Measurements from ENCODE around the gene DDR1.
A peak's percentile ranks its signal among the peaks of the same experiment; 100 is the strongest.
"Not testable (repeated sequence)": the region's sequence is repeated elsewhere in the genome, so short reads cannot be mapped to it uniquely, and the experiment has no call there.

DDR1 gene

GRCh38 chr6:30903236-30903635 lies 18.9 kb downstream of the DDR1 start:
- no peak for DNase-seq
- no peaks in the 10 kb centered on the region for H3K4me1 ChIP-seq
- no peak overlapping the region for H3K4me3 ChIP-seq (ENCODE audit: low read depth, low read length)
- no peak for TF ChIP-seq CTCF (IDR thresholded peaks at IDR 0.05; ENCODE audit: low read depth, low read length)
- no peaks in the 10 kb centered on the region for H3K36me3 ChIP-seq
- H3K9me3 ChIP-seq: no peaks in the 10 kb centered on the region
- no peaks in the 10 kb centered on the region for H3K27me3 ChIP-seq

- DNase-seq, H3K36me3 ChIP-seq, H3K4me1 ChIP-seq, H3K9me3 ChIP-seq, H3K27me3 ChIP-seq: not testable (repeated sequence)
- H3K4me3 ChIP-seq (ENCODE audit: low read depth, low read length): peak overlapping the region; percentile 99
These were observed 23.0 kb downstream of the DDR1 start for GRCh38 chr6:30907290-30907757.

DNA sequence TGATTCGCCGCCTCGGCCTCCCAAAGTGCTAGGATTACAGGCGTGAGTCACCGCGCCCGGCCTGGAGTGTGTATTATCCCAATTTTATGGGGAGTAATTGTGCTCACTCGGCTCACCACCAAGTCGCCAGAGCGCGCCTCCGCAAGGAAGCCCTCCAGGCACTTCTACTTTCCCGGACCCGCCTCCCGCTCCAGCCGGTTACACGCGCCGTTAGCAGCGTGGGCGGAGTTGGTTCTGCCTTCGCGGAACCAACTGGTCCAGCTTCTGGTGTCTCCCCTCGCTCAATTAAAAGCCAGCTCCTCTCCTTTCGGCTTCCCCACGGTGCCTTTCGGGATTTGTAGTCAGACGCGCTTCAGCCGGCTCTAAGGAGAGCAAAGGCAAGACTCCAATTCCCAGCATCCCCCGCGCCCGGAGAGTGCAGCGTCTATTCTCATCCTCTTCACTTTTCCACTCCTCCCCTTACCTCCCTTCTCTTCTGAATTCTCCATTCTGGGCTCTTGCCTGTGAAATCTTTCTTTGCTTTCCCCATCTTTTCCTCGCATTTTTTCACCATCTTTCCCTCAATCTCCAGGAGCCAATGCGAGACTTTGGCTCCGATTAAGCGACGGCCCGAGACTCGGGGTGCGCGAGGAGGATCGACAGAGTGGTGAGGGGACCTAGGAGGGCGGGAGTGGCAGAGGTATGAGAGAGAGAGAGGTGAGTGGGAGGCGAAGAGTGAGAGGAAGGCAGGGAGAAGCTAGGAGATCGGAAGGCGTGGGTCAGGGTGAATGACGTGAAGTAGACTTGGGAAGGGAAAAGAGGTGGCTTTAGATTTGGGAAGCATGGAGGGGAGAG lies 23.7 kb downstream of the DDR1 start, which contains the start of gene GTF2H4:
TSS of gene GTF2H4 (plus strand) at position 450 of the 834 bp plus-strand sequence.
- peaks cover 7% of the 10 kb centered on the region for H3K36me3 ChIP-seq
- peak within 1 kb of the TSS; percentile 99 for H3K4me3 ChIP-seq (ENCODE audit: low read depth, low read length)
- no peaks in the 10 kb centered on the region for H3K9me3 ChIP-seq
- DNase-seq: peak; percentile 97
- no peak for TF ChIP-seq CTCF (IDR thresholded peaks at IDR 0.05; ENCODE audit: low read depth, low read length)
- H3K4me1 ChIP-seq: no peaks in the 10 kb centered on the region
- no peaks in the 10 kb centered on the region for H3K27me3 ChIP-seq

GRCh38 chr6:30908700-30909099 lies 24.4 kb downstream of the DDR1 start:
- Histone ChIP-seq H3K27me3 (no peaks in the 10 kb centered on the region), H3K4me1 (no peaks in the 10 kb centered on the region), H3K9me3 (no peaks in the 10 kb centered on the region), H3K36me3 (peaks cover 7% of the 10 kb centered on the region), H3K4me3 (ENCODE audit: low read depth, low read length) (peak overlapping the region; percentile 99)
- no peak for DNase-seq
- no peak for TF ChIP-seq CTCF (IDR thresholded peaks at IDR 0.05; ENCODE audit: low read depth, low read length)

GRCh38 chr6:30910473-30910872 lies 26.2 kb downstream of the DDR1 start:
- not testable (repeated sequence) for H3K4me1 ChIP-seq; H3K36me3 ChIP-seq; H3K27me3 ChIP-seq; DNase-seq; H3K9me3 ChIP-seq; H3K4me3 ChIP-seq (ENCODE audit: low read depth, low read length)

DNA sequence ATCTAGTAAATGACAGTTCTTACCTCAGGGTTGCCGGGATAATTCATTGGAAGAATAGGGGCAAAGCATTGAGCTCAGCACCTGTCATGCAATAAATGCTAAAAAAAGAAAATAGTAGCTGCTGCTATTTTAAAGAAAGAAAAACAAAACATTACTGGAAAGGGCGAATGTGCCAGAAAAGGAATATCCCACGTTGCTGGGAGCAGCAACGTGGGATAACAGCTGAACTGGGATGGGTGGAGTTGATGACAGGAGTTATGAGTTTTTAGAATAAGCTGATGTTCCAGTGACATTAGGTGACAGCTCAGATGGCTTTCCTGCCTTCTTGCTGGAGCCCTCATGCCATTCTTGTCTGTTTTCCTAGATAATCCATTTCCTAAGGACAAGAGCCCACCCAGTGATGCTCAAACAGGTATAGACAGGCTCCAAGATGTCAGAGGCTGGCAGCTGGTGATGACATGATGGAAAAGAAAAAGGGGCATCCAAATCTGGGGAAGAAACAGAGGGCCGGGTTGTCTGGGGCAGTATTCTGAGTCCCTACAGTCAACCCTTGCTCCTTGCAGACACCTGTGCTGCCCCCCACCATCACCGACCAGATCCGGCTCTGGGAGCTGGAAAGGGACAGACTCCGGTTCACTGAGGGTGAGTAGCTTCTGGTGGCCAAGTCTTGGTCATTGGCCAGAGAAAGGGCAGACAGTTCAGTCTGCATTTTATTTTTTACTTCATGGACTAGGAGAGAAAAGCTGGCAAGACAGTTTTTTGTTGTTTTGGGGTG lies 28.6 kb downstream of the DDR1 start:
- H3K4me3 ChIP-seq (ENCODE audit: low read depth, low read length): no peak overlapping the region
- no peak for DNase-seq
- H3K27me3 ChIP-seq: no peaks in the 10 kb centered on the region
- H3K36me3 ChIP-seq: peaks cover 7% of the 10 kb centered on the region
- no peak for TF ChIP-seq CTCF (IDR thresholded peaks at IDR 0.05; ENCODE audit: low read depth, low read length)
- no peaks in the 10 kb centered on the region for H3K9me3 ChIP-seq
- H3K4me1 ChIP-seq: peaks cover 3% of the 10 kb centered on the region; the same call in 1 of the 2 replicates

GRCh38 chr6:30913721-30914075 lies 29.4 kb downstream of the DDR1 start:
- no peaks in the 10 kb centered on the region for H3K9me3 ChIP-seq
- H3K27me3 ChIP-seq: no peaks in the 10 kb centered on the region
- peak overlapping the region; percentile 51 for H3K4me3 ChIP-seq (ENCODE audit: low read depth, low read length)
- no peak for DNase-seq
- peaks cover 7% of the 10 kb centered on the region for H3K36me3 ChIP-seq
- TF ChIP-seq CTCF (IDR thresholded peaks at IDR 0.05; ENCODE audit: low read depth, low read length): no peak
- peaks cover 3% of the 10 kb centered on the region; the same call in 1 of the 2 replicates for H3K4me1 ChIP-seq
